ENCODE results near the gene BBS1.

GRCh38 chr11:66530927-66531709 lies 20.7 kb downstream of the BBS1 start:
- TF ChIP-seq CTCF (IDR thresholded peaks at IDR 0.05 in 2 of 3, conservative IDR thresholded peaks at IDR 0.05 in 1 of 3; ENCODE audit: borderline replicate concordance in 1 of 3, insufficient read depth in 1 of 3, low read depth in 2 of 3, low read length in 2 of 3): no peak
- TF ChIP-seq SP1 (IDR thresholded peaks at IDR 0.05; ENCODE audit: low read depth): no peak
- no peak for TF ChIP-seq POLR2A (IDR thresholded peaks at IDR 0.05; ENCODE audit: borderline replicate concordance, extremely low read depth, insufficient read depth, insufficient read length)
- no peak for TF ChIP-seq MAX (IDR thresholded peaks at IDR 0.05)
- TF ChIP-seq YY1 (IDR thresholded peaks at IDR 0.05; ENCODE audit: extremely low read depth, insufficient replicate concordance, low read depth, low read length): no peak
- no peak for TF ChIP-seq REST (IDR thresholded peaks at IDR 0.05; ENCODE audit: low read depth)
- no peak for TF ChIP-seq POLR2AphosphoS5 (IDR thresholded peaks at IDR 0.05; ENCODE audit: low read depth, low read length)
- no peak for TF ChIP-seq TCF7L2 (IDR thresholded peaks at IDR 0.05; ENCODE audit: borderline replicate concordance, extremely low read depth, insufficient read depth, insufficient read length)
- no peak for TF ChIP-seq EZH2phosphoT487 (IDR thresholded peaks at IDR 0.05; ENCODE audit: borderline replicate concordance)
- no peak for TF ChIP-seq EZH2 (IDR thresholded peaks at IDR 0.05)
- no peak for TF ChIP-seq ATF3 (IDR thresholded peaks at IDR 0.05)
